ENCODE data around the gene PLD1.
"Not testable (repeated sequence)": the region's sequence is repeated elsewhere in the genome, so short reads cannot be mapped to it uniquely, and the experiment has no call there.

The PLD1 gene

GRCh38 chr3:171663805-171664204 lies 146.5 kb downstream of the PLD1 start:
- DNase-seq (ENCODE audit: low read depth): no peak

- no peak for DNase-seq (ENCODE audit: low read depth)
These were observed 148.8 kb downstream of the PLD1 start for GRCh38 chr3:171661484-171661883.

- no peak for DNase-seq (ENCODE audit: low read depth)
These were observed 150.1 kb downstream of the PLD1 start for GRCh38 chr3:171660188-171660587.

- DNase-seq (ENCODE audit: low read depth): no peak
These were observed 151.4 kb downstream of the PLD1 start for GRCh38 chr3:171658841-171659240.

GRCh38 chr3:171654809-171655208 lies 155.5 kb downstream of the PLD1 start:
- DNase-seq (ENCODE audit: low read depth): no peak

- DNase-seq (ENCODE audit: low read depth): no peak
These were observed 156.0 kb downstream of the PLD1 start for GRCh38 chr3:171654326-171654725.

GRCh38 chr3:171653701-171654100 lies 156.6 kb downstream of the PLD1 start:
- no peak for DNase-seq (ENCODE audit: low read depth)

- no peak for DNase-seq (ENCODE audit: low read depth)
These were observed 157.4 kb downstream of the PLD1 start for GRCh38 chr3:171652932-171653331.

- DNase-seq (ENCODE audit: low read depth): no peak
These were observed 160.2 kb downstream of the PLD1 start for GRCh38 chr3:171649911-171650592.

- no peak for DNase-seq (ENCODE audit: low read depth)
These were observed 161.0 kb downstream of the PLD1 start for GRCh38 chr3:171649267-171649666.

- DNase-seq (ENCODE audit: low read depth): no peak
These were observed 162.2 kb downstream of the PLD1 start for GRCh38 chr3:171648069-171648468.

- DNase-seq (ENCODE audit: low read depth): no peak
These were observed 163.7 kb downstream of the PLD1 start for GRCh38 chr3:171646357-171647133.

GRCh38 chr3:171644681-171645080 lies 165.6 kb downstream of the PLD1 start:
- DNase-seq (ENCODE audit: low read depth): no peak

- DNase-seq (ENCODE audit: low read depth): no peak
These were observed 166.6 kb downstream of the PLD1 start for GRCh38 chr3:171643681-171644080.

- DNase-seq (ENCODE audit: low read depth): no peak
These were observed 167.2 kb downstream of the PLD1 start for GRCh38 chr3:171643033-171643432.

GRCh38 chr3:171640520-171641412 lies 169.5 kb downstream of the PLD1 start:
- DNase-seq (ENCODE audit: low read depth): no peak

GRCh38 chr3:171636666-171637065 lies 173.6 kb downstream of the PLD1 start:
- no peak for DNase-seq (ENCODE audit: low read depth)

- no peak for DNase-seq (ENCODE audit: low read depth)
These were observed 177.5 kb downstream of the PLD1 start for GRCh38 chr3:171632766-171633165.

GRCh38 chr3:171626799-171627198 lies 183.5 kb downstream of the PLD1 start:
- not testable (repeated sequence) for DNase-seq (ENCODE audit: low read depth)

GRCh38 chr3:171622126-171622525 lies 188.2 kb downstream of the PLD1 start:
- no peak for DNase-seq (ENCODE audit: low read depth)

- DNase-seq (ENCODE audit: low read depth): no peak
These were observed 189.4 kb downstream of the PLD1 start for GRCh38 chr3:171620825-171621434.

- no peak for DNase-seq (ENCODE audit: low read depth)
These were observed 193.5 kb downstream of the PLD1 start for GRCh38 chr3:171616798-171617197.

All from T-helper 22 cell (primary cell).